Measurements from ENCODE around the gene DNAI7. TPM values are rescaled to one million over a fixed set of nuclear protein-coding genes. Genes with fewer than 3 reads are reported as not detected.

DNAI7 gene
- total RNA-seq, 1 donor from 2014 or later = 1.8 TPM

DNA sequence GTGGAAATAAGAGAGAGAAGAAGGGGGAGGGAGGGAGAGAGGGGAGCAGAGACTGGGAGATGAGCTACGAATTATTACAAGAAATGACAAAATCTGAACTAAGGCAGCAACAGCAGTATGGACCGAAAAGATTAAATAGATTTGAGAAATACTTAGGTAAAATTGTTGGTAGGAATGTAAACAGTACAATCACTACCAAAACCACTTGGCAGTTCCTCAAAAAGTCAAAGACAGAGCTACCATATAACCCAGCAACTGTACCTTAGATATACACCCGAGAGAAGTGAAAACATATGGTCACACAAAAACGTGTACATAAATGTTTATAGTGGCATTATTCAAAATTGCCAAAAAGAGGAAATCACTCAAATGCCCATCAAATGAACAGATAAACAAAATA lies 41.7 kb upstream of the DNAI7 start:
- TF ChIP-seq CTCF (conservative IDR thresholded peaks at IDR 0.05) = no peak
- Mint-ChIP-seq H3K27me3 (no peaks in the 10 kb centered on the region), H3K4me3 (no peak overlapping the region), H3K27ac (no peak overlapping the region), H3K4me1 (ENCODE audit: unreplicated experiment) (no peaks in the 10 kb centered on the region), H3K9me3 (no peaks in the 10 kb centered on the region), H3K36me3 (peaks cover 62% of the 10 kb centered on the region)
- no peak for DNase-seq (ENCODE audit: extremely low spot score, unreplicated experiment)

DNA sequence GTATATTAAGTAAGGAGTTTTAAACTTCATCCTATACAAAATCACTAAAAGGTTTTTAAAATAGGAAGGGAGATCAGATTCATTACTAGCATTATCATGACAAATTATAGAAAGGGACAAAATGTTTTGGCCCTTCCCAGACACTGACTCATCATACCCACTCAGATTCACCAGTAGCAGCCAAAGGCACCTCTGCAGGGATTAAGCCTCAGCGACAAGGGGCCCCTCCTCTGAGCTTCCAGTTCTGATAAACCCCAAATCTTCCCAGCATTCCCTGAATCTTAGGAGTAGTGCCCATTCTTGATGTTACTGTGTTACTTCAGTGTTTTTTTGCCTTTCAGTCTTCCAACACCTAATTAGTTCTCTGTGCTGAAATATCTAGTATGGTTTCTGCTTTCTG lies 41.2 kb upstream of the DNAI7 start:
- H3K27ac Mint-ChIP-seq = no peak overlapping the region
- no peaks in the 10 kb centered on the region for H3K4me1 Mint-ChIP-seq (ENCODE audit: unreplicated experiment)
- peaks cover 66% of the 10 kb centered on the region for H3K36me3 Mint-ChIP-seq
- no peak overlapping the region for H3K4me3 Mint-ChIP-seq
- H3K9me3 Mint-ChIP-seq = no peaks in the 10 kb centered on the region
- TF ChIP-seq CTCF (conservative IDR thresholded peaks at IDR 0.05) = no peak
- H3K27me3 Mint-ChIP-seq = no peaks in the 10 kb centered on the region
- DNase-seq (ENCODE audit: extremely low spot score, unreplicated experiment) = no peak

DNA sequence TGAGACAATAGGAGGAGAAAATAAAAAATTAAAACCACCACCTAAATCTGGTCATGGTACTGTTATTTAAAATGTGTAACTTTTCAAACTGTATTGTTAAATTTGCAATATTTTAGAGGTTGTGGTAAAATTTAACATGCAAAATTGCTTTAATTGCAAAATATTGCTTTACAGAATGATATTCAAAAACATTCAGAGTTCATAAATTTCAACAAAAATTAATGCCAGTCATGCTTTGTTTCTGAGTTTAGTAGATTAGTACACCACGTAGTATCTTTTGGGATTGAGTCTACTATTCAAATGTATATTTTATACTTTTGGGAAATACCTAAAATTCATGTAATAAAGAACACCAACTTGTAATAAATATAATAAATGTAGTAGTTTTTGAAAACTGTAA lies 18.4 kb upstream of the DNAI7 start:
- H3K4me1 Mint-ChIP-seq (ENCODE audit: unreplicated experiment) = no peaks in the 10 kb centered on the region
- peaks cover 17% of the 10 kb centered on the region for H3K36me3 Mint-ChIP-seq
- DNase-seq (ENCODE audit: extremely low spot score, unreplicated experiment) = no peak
- no peaks in the 10 kb centered on the region for H3K27me3 Mint-ChIP-seq
- no peak for TF ChIP-seq CTCF (conservative IDR thresholded peaks at IDR 0.05)
- no peak overlapping the region for H3K27ac Mint-ChIP-seq
- H3K4me3 Mint-ChIP-seq = no peak overlapping the region
- H3K9me3 Mint-ChIP-seq = no peaks in the 10 kb centered on the region

DNA sequence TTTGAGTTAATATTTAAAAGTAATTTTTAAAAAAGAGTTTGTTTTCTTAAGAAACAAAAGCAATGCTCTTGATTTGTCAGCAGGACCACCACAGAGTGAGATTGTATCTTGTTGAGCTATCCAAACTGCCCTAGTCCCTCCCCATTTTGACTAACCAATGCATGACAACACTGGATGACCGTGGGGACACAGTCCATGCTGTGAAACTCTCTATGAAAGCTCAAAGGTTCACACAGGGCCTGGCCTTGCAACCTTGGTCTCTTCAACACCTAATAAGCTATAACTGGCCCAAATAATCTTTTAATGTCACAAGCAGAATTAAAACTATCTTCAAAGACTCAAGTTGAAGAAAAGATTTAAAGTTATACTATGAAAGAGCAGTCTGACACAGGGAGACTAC lies 13.6 kb upstream of the DNAI7 start:
- H3K27ac Mint-ChIP-seq = no peak overlapping the region
- H3K4me3 Mint-ChIP-seq = no peak overlapping the region
- no peak for TF ChIP-seq CTCF (conservative IDR thresholded peaks at IDR 0.05)
- no peaks in the 10 kb centered on the region for H3K27me3 Mint-ChIP-seq
- no peaks in the 10 kb centered on the region for H3K9me3 Mint-ChIP-seq
- no peak for DNase-seq (ENCODE audit: extremely low spot score, unreplicated experiment)
- H3K4me1 Mint-ChIP-seq (ENCODE audit: unreplicated experiment) = no peaks in the 10 kb centered on the region
- peaks cover 25% of the 10 kb centered on the region for H3K36me3 Mint-ChIP-seq

DNA sequence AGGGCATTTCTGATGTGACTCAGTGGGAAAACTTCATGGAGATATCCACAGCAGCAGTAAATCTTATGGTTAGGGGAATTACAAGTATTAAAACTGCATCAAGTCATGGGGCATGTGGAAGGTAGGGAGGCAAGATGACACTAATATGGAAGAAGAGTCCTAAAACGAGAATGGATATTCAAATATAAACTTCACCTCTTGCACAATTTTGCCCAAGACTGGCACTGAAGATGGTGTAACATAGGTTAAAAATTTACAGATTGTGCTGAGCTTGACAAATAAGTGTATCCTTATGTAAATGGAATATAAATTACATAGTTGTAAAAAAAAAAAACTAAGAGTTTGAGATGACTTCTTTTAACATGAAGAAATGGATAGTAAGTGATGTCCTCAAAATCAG lies 12.9 kb upstream of the DNAI7 start:
- no peaks in the 10 kb centered on the region for H3K9me3 Mint-ChIP-seq
- no peak overlapping the region for H3K4me3 Mint-ChIP-seq
- peaks cover 31% of the 10 kb centered on the region for H3K36me3 Mint-ChIP-seq
- no peak for TF ChIP-seq CTCF (conservative IDR thresholded peaks at IDR 0.05)
- no peaks in the 10 kb centered on the region for H3K4me1 Mint-ChIP-seq (ENCODE audit: unreplicated experiment)
- H3K27ac Mint-ChIP-seq = no peak overlapping the region
- H3K27me3 Mint-ChIP-seq = no peaks in the 10 kb centered on the region
- DNase-seq (ENCODE audit: extremely low spot score, unreplicated experiment) = no peak

- Mint-ChIP-seq H3K9me3 (no peaks in the 10 kb centered on the region), H3K27me3 (no peaks in the 10 kb centered on the region), H3K27ac (no peak overlapping the region), H3K4me3 (no peak overlapping the region), H3K36me3 (peaks cover 34% of the 10 kb centered on the region), H3K4me1 (ENCODE audit: unreplicated experiment) (no peaks in the 10 kb centered on the region)
- TF ChIP-seq CTCF (conservative IDR thresholded peaks at IDR 0.05) = no peak
- DNase-seq (ENCODE audit: extremely low spot score, unreplicated experiment) = no peak
Observed at GRCh38 chr12:25207411-25207810, 12.5 kb upstream of the DNAI7 start.

Data from type B pancreatic cell (in vitro differentiated cells).